Bronchial epithelial cell (primary cell): ENCODE measurements around the gene C16orf74. TPM values are rescaled to one million over a fixed set of nuclear protein-coding genes. Genes with fewer than 3 reads are reported as not detected.

Experiments
- DNase-seq: peaks from one replicate; pipeline ENCODE4 v3.0.0-alpha.2; 2010; ENCODE audit warnings: low read depth
- FAIRE-seq: peaks from 2 replicates; lab custom pipeline; 2011; peaks lifted over from hg19 to GRCh38; lab: Jason Lieb, UNC
- H3K27me3 ChIP-seq: 2 replicates; pipeline ENCODE4 v1.5.1; 2011; ENCODE audit warnings: low read length; ENCODE audit not compliant: control insufficient read depth, insufficient read depth
- H3K36me3 ChIP-seq: 2 replicates; pipeline ENCODE4 v1.5.1; 2011; ENCODE audit warnings: low read length; ENCODE audit not compliant: control insufficient read depth, insufficient read depth
- H3K4me3 ChIP-seq: 2 replicates; pipeline ENCODE4 v1.5.1; 2011; ENCODE audit warnings: mild to moderate bottlenecking, low read depth, low read length, control low read depth
- total RNA-seq: library from RNA; depleted of rRNA; stranded (reverse); fragments of >200 nt; gene quantifications from 2 replicates; pipeline ENCODE4 v1.2.1, GENCODE V29; 2014
- TF ChIP-seq, protein P1 (sequence below): IDR thresholded peaks from 2 replicates; pipeline ENCODE4 v1.5.1; 2011; ENCODE audit warnings: mild to moderate bottlenecking, moderate library complexity, low read length, control low read depth, inconsistent platforms; ENCODE audit not compliant: insufficient read depth, severe bottlenecking

Gene C16orf74
- total RNA-seq, 1 donor from 2014 or later = 167 TPM

DNA sequence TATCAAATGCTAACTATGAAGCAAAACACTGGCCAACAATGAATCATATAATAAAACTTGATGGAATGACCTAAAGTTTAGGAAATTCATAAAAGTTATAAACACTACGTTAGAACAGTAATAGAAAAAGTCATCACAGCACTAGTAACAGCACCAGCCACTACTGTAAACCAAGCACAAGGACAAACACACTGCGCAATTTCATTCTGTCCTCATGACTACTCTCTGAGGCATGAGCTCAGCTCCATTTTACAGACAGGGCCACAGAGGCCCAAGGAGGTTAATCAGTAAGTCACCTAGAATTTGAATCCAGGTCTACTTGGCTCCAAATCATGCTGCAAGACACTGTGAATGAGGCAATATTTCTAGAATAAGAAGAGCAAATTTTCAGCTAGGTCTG is 35.0 kb upstream of the C16orf74 start:
- DNase-seq (no peak), FAIRE-seq (no peak)
- H3K36me3 ChIP-seq = peaks cover 24% of the 10 kb centered on the region
- H3K27me3 ChIP-seq = no peaks in the 10 kb centered on the region
- no peak overlapping the region for H3K4me3 ChIP-seq
- TF ChIP-seq, protein P1, sequence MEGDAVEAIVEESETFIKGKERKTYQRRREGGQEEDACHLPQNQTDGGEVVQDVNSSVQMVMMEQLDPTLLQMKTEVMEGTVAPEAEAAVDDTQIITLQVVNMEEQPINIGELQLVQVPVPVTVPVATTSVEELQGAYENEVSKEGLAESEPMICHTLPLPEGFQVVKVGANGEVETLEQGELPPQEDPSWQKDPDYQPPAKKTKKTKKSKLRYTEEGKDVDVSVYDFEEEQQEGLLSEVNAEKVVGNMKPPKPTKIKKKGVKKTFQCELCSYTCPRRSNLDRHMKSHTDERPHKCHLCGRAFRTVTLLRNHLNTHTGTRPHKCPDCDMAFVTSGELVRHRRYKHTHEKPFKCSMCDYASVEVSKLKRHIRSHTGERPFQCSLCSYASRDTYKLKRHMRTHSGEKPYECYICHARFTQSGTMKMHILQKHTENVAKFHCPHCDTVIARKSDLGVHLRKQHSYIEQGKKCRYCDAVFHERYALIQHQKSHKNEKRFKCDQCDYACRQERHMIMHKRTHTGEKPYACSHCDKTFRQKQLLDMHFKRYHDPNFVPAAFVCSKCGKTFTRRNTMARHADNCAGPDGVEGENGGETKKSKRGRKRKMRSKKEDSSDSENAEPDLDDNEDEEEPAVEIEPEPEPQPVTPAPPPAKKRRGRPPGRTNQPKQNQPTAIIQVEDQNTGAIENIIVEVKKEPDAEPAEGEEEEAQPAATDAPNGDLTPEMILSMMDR = no peak

DNA sequence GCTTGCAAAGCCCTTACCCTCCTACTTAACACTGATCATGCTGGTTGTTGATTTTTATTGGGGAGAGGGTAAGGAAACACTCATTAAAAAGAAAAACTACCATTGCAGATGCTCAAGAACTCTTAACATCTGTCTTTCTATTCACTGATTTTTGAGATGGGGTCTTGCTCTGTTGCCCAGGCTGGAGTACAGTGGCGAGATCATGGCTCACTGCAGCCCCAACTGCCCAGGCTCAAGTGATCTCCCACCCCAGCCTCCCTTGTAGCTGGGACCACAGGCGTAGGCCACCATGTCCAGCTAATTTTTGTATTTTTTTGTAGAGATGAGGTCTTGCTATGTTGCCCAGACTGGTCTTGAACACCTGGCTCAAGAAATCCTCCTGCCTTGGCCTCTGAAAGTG is 33.9 kb upstream of the C16orf74 start:
- H3K4me3 ChIP-seq = no peak overlapping the region
- H3K36me3 ChIP-seq = peaks cover 31% of the 10 kb centered on the region
- FAIRE-seq (no peak), DNase-seq (no peak)
- TF ChIP-seq, protein P1 = no peak
- no peaks in the 10 kb centered on the region for H3K27me3 ChIP-seq

DNA sequence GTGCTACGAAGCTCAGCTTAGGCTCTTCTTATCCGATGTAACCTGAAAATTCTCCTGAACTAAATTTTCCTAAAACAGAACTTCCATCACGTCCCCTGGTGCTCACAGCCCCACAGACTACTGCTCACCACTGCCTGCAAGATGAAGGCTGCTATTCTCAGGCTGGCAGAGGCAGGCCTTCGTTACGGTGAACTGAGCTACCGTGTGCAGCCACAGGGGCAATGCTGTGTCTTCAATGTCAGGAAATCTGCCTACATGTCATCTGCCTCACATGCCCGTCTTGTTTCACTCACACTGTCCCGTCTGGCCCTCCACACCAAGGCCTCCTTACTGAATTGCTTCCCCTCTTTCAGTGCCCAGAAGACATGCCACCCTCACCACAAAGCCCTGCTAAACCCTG is 32.5 kb upstream of the C16orf74 start:
- no peak for FAIRE-seq
- TF ChIP-seq, protein P1 = no peak
- DNase-seq = no peak
- Histone ChIP-seq H3K27me3 (no peaks in the 10 kb centered on the region), H3K4me3 (no peak overlapping the region), H3K36me3 (peaks cover 33% of the 10 kb centered on the region)

DNA sequence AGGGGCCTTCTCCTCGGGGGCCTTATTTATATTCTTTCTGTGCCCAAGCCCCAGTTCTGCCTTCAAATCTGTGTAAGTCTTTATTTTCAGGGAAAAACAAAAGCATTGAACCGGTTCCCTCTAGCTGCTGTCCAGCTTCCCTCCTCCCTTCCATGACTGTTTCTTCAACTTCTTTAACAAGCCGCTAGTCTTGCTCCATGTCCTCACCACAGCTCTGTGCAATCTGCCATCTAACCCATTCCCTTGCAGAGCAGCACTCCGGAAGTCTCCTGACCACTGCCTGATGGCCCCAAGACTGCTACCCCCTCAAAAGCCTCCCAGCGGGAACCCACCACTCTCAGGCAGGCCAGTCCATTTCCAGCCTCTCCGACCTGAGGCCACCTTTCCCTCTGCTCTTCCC is 31.6 kb upstream of the C16orf74 start:
- Histone ChIP-seq H3K27me3 (no peaks in the 10 kb centered on the region), H3K36me3 (peaks cover 28% of the 10 kb centered on the region), H3K4me3 (no peak overlapping the region)
- DNase-seq = no peak
- no peak for FAIRE-seq
- TF ChIP-seq, protein P1 = no peak

DNA sequence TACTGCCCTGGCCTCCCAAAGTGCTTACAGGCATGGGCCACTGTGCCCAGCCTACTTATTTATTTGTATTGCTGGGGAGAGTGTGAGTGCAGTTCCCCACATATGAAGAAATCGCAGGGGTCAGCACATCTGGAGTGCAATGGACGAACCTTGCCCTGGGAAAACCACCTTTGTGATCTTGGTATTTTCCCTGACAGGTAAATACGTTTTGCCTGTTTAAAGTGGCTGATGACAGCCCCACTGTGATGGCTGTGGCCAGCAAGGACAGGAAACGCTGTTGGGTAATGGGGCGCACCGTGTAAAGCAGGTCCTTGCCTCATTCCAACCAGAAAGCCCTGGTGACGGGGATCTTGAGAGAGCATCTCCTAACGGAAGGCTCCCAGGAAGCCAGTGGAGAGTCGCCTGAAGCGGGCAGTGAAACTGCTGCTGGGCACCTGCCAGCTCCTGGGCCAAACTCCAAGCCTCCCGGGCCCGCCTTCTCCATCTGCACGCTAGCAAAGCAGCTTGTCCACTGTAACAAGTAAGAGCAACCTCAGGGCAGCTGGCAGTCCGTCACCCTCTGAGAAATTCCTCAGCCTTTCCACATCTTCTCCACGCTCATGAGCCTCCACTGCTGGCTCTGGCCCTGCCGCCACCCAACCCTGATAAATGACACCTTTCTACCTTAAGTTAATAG is 30.9 kb upstream of the C16orf74 start:
- DNase-seq = no peak
- H3K27me3 ChIP-seq = no peaks in the 10 kb centered on the region

More for the DNA sequence above, 30.9 kb upstream of the C16orf74 start:
- H3K4me3 ChIP-seq = no peak overlapping the region
- H3K36me3 ChIP-seq = peaks cover 23% of the 10 kb centered on the region
- no peak for FAIRE-seq
- TF ChIP-seq, protein P1 = no peak
